Left ventricle myocardium superior (tissue), 1 donor: ENCODE measurements around the gene TMC2. TPM values are rescaled to one million over a fixed set of nuclear protein-coding genes. Genes with fewer than 3 reads are reported as not detected.
"Not testable (repeated sequence)": the region's sequence is repeated elsewhere in the genome, so short reads cannot be mapped to it uniquely, and the experiment has no call there.

Experiments used
- ATAC-seq: fragments of 200-7000 bp; cut with Tn5 transposase; one replicate; pipeline ENCODE4 v1.9.1; 2020; ENCODE audit warnings: mild to moderate bottlenecking, moderate library complexity
- DNase-seq: peaks from one replicate; pipeline ENCODE4 v3.0.0-alpha.2; 2020
- intact Hi-C: fragments of 100-400 bp; cut with micrococcal nuclease; formaldehyde crosslinking; loops from one replicate; pipeline ENCODE4 v1.11.0; 2022
- long read RNA-seq: library from polyadenylated mRNA; unstranded; transcript quantifications from one replicate; pipeline ENCODE4 v2.0.0, GENCODE V29; 2021
- total RNA-seq: library from RNA; stranded (reverse); fragmentation: NEBNext Ultra II Directional; extraction: Animal tissue kit (Norgen Biotek cat#: 25700); gene quantifications from one replicate; pipeline ENCODE4 v1.2.1, GENCODE V29; 2021
- donor health status: DM: no; HTN: yes; CAD: no; lungs with severe emphysema.

The TMC2 gene
- 0.10 TPM for total RNA-seq
- long read RNA-seq, result 0 reads

- intact Hi-C loops, result no loop called here
- ATAC-seq, result no peak
- no peak for DNase-seq
These were observed at the start of gene TMC2 for GRCh38 chr20:2536560-2536986. Gene TMC2, plus strand, starts transcription at chr20:2536573. Its CDS starts 49 bp downstream, at chr20:2536622.

- intact Hi-C loops, ATAC-seq, DNase-seq: not testable (repeated sequence)
These were observed 33.5 kb upstream of the TMC2 start for GRCh38 chr20:2502808-2503384.

- ATAC-seq, DNase-seq, intact Hi-C loops: not testable (repeated sequence)
These were observed 31.6 kb upstream of the TMC2 start for GRCh38 chr20:2504803-2505202.

GRCh38 chr20:2506426-2506825 is 29.9 kb upstream of the TMC2 start:
- intact Hi-C loops, ATAC-seq: not testable (repeated sequence)

GRCh38 chr20:2507464-2507863 is 28.9 kb upstream of the TMC2 start:
- intact Hi-C loops, result no loop called here
- ATAC-seq, result no peak

More at GRCh38 chr20:2506426-2506825, 29.9 kb upstream of the TMC2 start:
- DNase-seq, result not testable (repeated sequence)

GRCh38 chr20:2507875-2508630 is 28.3 kb upstream of the TMC2 start:
- peak; percentile 32 for DNase-seq
- peak; percentile 49 for ATAC-seq
- intact Hi-C loops, result no loop called here

More at GRCh38 chr20:2507464-2507863, 28.9 kb upstream of the TMC2 start:
- DNase-seq, result no peak

- ATAC-seq (peak; percentile 97), DNase-seq (peak; percentile 84)
- intact Hi-C loops, result no loop called here
These were observed 27.5 kb upstream of the TMC2 start, which contains the start of gene ZNF343 for GRCh38 chr20:2508631-2509467. Gene ZNF343, minus strand, starts transcription at chr20:2508915. Its CDS starts 15,020 bp downstream, at chr20:2493895.

- ATAC-seq, result no peak
- intact Hi-C loops, result no loop called here
- DNase-seq, result no peak
These were observed 26.9 kb upstream of the TMC2 start for GRCh38 chr20:2509468-2509781.

GRCh38 chr20:2509794-2510193 is 26.6 kb upstream of the TMC2 start:
- DNase-seq (no peak), ATAC-seq (no peak)
- intact Hi-C loops, result no loop called here

- no peak for DNase-seq
- intact Hi-C loops, result no loop called here
- no peak for ATAC-seq
These were observed 21.2 kb upstream of the TMC2 start for GRCh38 chr20:2515203-2515602.

- DNase-seq (no peak), ATAC-seq (no peak)
- intact Hi-C loops, result no loop called here
These were observed 20.0 kb upstream of the TMC2 start for GRCh38 chr20:2516399-2516798.

- intact Hi-C loops, result no loop called here
- ATAC-seq, result no peak
- DNase-seq, result no peak
These were observed 18.3 kb upstream of the TMC2 start for GRCh38 chr20:2518096-2518495.

GRCh38 chr20:2518558-2518957 is 17.8 kb upstream of the TMC2 start:
- intact Hi-C loops, result no loop called here
- no peak for ATAC-seq
- DNase-seq, result no peak

- ATAC-seq (no peak), DNase-seq (no peak)
- intact Hi-C loops, result no loop called here
These were observed 17.1 kb upstream of the TMC2 start for GRCh38 chr20:2519115-2519809.

- DNase-seq, result no peak
- intact Hi-C loops, result no loop called here
- ATAC-seq, result no peak
These were observed 15.8 kb upstream of the TMC2 start for GRCh38 chr20:2520617-2521016.

GRCh38 chr20:2521369-2522305 is 14.7 kb upstream of the TMC2 start:
- intact Hi-C loops, result no loop called here
- peak; percentile 50 for DNase-seq
- no peak for ATAC-seq

GRCh38 chr20:2522826-2523429 is 13.4 kb upstream of the TMC2 start:
- intact Hi-C loops, DNase-seq, ATAC-seq: not testable (repeated sequence)
